B cell (primary cell): ENCODE results near the gene BAAT.

Experiments used
- CTCF ChIP-seq: fragments of 200-600 bp; IDR thresholded peaks from one replicate; pipeline ENCODE4 v1.8.0; 2022; ENCODE audit warnings: antibody characterized with exemption, mild to moderate bottlenecking
- EZH2 ChIP-seq: IDR thresholded peaks from 2 replicates; pipeline ENCODE4 v1.6.1; 2012; ENCODE audit warnings: borderline replicate concordance, low read depth, mild to moderate bottlenecking, moderate library complexity, low read length; ENCODE audit not compliant: insufficient read depth, poor library complexity, severe bottlenecking

- TF ChIP-seq CTCF (no peak), EZH2 (no peak)
Observed at GRCh38 chr9:101324245-101324804, 60.5 kb downstream of the BAAT start.
